Measurements from ENCODE around the gene PLEKHA8.

Gene PLEKHA8, protein sequence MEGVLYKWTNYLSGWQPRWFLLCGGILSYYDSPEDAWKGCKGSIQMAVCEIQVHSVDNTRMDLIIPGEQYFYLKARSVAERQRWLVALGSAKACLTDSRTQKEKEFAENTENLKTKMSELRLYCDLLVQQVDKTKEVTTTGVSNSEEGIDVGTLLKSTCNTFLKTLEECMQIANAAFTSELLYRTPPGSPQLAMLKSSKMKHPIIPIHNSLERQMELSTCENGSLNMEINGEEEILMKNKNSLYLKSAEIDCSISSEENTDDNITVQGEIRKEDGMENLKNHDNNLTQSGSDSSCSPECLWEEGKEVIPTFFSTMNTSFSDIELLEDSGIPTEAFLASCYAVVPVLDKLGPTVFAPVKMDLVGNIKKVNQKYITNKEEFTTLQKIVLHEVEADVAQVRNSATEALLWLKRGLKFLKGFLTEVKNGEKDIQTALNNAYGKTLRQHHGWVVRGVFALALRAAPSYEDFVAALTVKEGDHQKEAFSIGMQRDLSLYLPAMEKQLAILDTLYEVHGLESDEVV

GRCh38 chr7:30028216-30028748 lies at the start of gene PLEKHA8:
TSS of gene PLEKHA8 (plus strand) at chr7:30028412. CDS start at chr7:30028763, 351 bp downstream.
- DNase-seq: peak; percentile 62

DNA sequence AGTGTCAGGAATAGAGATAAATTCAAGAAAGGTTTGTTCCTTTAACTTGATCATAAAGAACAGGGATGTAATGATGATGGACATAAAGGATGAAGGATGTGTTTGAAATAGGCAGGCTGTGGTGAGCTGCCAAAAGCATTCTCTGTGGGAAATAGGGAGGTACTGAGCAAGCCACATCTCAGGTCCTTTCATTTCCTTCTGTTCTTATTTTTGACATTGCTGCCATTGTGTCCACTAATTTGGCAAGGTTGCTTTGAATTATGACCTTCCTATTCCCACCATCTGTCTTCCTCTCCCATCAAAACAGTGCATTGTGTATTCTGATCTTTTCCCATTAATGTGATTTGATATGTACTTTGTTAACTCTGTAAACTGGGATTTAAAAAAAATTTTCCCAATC lies 48.1 kb upstream of the PLEKHA8 start:
- DNase-seq: no peak

DNA sequence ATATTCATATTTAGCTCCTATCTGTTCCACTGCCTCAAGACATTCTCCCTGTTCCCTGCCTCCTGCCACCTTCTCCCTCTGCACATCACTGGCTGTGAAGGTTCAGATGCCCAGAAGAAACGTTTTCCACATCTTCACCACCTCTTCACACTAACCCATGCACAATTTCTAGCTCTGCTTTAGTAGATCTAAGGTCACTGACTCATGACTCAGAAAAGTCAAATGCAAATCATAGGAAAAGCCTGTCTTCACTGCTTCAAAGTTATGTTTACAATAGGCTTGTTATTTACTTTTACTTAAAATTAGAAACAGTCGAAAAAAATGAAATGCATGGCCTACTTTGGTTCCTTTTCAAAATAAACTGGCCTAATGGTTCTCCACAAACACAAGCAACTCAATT lies 41.1 kb upstream of the PLEKHA8 start:
- no peak for DNase-seq

DNA sequence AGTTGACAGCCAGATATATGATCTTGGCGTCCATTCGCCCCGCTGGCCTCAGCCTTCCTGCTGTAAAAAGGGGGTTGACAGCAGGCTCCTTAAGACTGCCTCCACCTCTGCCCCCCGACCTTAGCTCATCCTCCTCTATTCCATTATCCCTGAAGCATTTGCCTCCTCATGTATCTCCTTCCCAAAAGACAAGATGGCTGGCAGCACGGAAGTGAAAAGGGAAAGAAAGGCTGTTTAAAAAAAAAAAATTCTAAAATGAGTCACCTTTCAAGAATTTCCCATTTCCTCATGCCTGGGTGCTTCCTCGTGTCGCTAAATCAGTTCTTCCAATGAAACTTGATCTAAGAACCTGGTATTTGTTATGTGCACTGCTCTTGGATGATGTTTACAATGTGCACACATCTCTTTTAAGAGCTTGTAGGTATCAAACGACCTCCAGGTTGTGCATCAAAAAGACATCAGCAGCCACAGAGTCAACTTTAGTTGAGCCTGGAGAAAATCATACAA lies 40.3 kb upstream of the PLEKHA8 start:
- DNase-seq: no peak

GRCh38 chr7:29988424-29989256 lies 39.6 kb upstream of the PLEKHA8 start:
- no peak for DNase-seq

- DNase-seq: no peak
Observed at GRCh38 chr7:29989257-29989995, 38.8 kb upstream of the PLEKHA8 start, which contains the start of gene SCRN1. TSS of gene SCRN1 (minus strand) at chr7:29989801. CDS start at chr7:29969067, 20,734 bp downstream.

DNA sequence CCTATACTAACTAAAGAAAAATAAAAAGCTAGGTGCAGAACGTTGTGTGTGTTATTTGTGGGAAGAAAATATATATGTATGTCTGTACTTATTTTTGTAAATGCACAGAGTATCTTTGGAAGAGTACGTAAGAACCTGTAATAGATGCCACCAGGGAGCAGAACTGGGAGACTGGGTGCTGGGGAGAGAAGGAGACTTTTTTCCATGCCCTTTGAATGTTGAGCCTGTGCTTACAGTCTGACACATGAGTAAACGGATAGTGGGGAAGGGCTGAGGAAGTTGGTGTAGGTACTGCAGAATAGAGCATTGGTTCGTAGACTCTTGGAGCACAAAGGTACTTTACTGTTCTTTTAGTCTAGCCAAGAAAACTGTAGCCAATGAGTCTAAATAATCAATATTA lies 37.3 kb upstream of the PLEKHA8 start:
- no peak for DNase-seq

GRCh38 chr7:29991937-29992336 lies 36.3 kb upstream of the PLEKHA8 start:
- DNase-seq: no peak

GRCh38 chr7:29993140-29993539 lies 35.1 kb upstream of the PLEKHA8 start:
- no peak for DNase-seq

GRCh38 chr7:29995652-29996051 lies 32.6 kb upstream of the PLEKHA8 start:
- DNase-seq: no peak

DNA sequence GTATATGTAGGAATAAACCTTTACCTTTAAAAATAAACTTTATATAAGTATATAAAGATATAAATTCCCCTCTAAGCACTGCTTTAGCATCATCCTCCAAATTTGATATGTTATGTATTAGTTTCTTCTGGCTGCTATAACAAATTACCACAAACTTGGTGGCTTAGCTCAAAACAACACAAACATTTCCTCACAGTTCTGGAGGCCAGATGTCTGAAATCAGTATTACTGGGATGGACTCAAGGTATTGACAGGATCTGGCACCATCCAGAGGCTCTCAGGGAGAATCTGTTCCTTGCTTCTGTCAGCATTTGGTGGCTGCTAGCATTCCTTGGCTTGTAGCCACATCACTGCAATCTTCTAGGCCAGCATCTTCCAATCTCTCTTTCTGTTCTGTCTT lies 31.9 kb upstream of the PLEKHA8 start:
- no peak for DNase-seq

DNA sequence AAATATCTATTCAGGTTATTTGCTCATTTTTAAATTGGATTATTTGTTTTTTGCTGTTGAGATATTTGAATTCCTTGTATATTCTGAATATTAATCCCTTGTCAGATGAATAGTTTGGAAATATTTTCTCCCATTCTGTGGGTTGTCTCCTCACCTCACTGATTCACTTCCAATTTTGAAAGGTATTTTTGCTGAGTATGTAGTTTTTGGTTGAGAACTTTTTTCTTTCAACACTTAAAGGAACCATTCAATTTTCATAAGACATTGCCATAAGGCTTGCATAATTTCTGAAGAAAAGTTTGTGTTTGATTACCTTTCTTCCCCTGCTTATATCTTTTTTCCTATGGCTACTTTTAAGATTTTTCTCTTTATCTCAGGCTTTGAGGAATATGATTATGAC lies 29.7 kb upstream of the PLEKHA8 start:
- DNase-seq: no peak

DNA sequence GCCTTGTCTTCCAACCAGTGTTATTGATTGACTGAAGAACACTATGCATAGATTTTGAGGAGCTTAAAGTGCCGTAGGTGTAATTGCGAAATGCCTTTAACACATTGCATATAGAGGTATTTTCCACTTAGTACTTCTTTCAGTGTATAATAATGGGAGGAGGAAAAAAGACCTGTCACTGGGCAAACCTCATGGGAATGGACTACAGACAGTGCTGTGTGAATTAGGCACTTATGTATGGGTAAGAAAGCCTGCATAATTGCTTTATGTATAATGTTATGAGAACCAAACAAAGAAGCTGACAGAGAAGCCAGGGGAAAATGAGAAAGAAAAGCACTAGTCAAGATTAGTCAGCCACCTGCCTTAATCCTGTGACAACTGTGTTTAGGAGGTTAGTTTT lies 26.2 kb upstream of the PLEKHA8 start:
- peak; percentile 62 for DNase-seq

GRCh38 chr7:30003098-30003497 lies 25.1 kb upstream of the PLEKHA8 start:
- no peak for DNase-seq

DNA sequence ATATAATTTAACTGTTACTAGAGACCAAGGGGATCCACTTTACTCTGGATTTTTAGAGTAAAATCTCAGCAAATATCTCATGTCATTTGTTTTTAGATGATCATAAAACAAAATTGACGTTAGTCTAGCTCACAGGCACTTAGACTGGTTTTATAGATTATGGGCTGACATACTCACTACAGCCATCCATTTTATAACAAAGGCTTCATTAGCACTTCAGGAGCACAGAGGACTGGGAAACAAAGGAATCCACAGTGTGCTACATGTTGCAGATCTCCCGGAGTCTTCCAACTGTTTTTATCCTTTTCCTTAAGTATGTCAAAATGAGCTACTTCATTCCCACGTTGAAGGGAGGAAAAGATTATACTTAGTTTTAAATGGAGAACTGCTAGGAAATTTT lies 22.7 kb upstream of the PLEKHA8 start:
- no peak for DNase-seq

DNA sequence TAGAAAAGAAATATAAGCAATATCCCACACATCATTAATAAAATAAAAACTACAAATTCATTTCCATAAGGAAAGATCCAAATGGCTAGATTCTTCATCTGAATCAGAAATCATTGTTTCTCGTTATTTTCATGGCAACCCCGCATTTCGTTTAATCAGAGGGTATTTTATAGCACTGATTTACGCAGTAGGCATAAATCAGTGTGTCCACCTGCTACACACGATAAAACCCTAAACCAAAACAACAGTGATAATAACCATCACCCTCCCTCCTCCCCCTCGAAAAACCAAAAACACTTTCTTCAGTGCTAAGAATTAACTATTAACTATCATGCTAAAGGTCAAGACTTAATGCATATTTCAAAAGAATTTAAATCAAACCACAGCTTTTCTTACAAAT lies 18.2 kb upstream of the PLEKHA8 start:
- DNase-seq: no peak

DNA sequence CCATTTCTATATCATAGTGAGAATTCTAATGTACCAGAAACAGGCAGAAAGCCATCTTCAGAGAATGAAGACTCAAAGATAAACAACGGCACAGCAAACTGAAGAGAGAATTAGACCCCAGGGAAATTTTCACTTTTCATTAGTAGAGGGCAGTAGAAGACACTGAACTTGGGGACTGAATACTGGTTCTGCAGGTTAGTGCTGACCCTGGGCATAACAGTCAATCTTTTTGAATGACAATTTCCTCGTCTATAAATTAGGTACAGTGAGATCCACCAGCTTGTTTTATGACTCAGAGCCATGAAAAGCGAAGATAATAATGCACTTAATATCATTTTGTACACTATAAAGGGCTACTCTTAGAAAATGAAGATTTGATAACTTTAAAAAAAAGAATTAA lies 15.5 kb upstream of the PLEKHA8 start:
- DNase-seq: no peak

GRCh38 chr7:30018451-30018850 lies 9.8 kb upstream of the PLEKHA8 start:
- DNase-seq: no peak

- no peak for DNase-seq
Observed at GRCh38 chr7:30019387-30019786, 8.8 kb upstream of the PLEKHA8 start.

DNA sequence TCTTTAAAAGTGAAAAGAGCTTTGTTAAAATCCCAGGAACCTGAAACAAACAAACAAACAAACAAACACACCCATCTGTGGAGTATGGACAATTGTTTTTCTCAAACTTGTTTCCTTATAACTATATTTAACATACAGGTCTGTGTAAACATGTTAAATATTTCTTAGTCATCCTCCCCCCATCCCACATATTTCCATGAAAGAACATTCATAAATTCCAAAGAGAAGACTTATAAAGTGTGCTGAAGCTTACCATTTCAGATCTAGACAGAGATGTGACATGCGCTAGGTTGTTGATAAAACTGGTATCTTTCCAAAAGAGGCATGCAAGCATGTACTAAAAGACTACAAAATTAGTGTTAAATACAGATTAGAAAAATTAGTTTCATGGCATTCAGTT lies 8.3 kb upstream of the PLEKHA8 start:
- DNase-seq: no peak

GRCh38 chr7:30020535-30020934 lies 7.7 kb upstream of the PLEKHA8 start:
- no peak for DNase-seq

DNA sequence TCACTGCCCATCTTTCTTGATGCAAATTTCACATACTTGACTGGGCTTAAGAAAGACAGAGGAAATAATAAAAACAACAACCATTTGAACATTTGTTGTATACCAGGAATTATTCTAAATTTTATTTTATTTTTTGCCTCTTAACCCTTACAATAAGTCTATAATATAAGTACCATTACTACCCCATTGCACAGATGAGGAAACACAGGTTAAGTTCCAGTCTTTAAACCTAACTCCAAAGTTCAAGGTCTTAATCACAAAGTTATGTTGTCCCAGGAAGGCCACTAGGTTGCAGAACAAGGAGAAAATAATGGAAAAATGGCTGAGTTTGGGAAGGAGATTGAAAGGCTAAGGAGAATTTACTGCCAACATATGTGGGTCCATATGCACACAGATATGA lies 5.2 kb upstream of the PLEKHA8 start:
- no peak for DNase-seq

GRCh38 chr7:30023524-30023923 lies 4.7 kb upstream of the PLEKHA8 start:
- DNase-seq: no peak
